ENCODE measurements around the gene HOXD3. TPM values are rescaled to one million over a fixed set of nuclear protein-coding genes. Genes with fewer than 3 reads are reported as not detected.

Gene HOXD3
- 0.30 TPM for total RNA-seq
- long read RNA-seq = 0 reads

DNA sequence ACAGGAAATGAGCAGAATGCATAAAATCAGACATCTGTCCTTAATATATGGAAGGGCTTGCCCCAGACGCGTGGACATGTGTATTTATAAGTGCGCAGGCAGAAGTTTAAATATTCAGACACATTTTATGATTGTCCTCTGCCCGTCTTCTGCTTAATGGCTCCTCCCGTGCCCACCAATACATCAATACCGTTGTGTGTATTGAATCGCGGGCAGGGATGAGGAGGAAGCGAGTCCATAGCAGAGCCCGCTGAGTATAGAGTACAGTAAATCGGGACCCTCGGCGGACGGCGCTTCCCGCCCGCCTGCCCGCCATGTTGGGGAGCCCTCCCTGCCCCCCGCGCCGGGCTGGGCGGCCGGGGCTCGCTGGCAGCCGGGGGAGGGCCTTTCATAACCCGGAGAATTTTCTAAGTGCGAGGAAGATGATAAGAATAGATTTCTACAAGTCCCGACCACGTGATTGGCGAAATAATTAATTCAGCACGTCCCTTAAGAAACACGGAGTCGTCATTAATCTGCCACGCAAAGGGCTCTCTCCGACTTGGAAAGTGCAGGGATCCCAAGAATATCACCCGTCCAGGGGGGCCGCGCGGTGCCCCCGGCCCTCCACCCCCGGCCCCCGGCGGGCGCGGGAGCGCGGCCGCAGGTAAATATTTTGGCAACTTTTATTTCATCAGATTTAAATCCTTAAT is at the start of gene HOXD3:
Gene HOXD3, plus strand, starts transcription at position 501 of the 692 bp plus-strand sequence. CDS start 11,808 bp downstream, outside the sequence.
- DNase-seq (ENCODE audit: missing footprints) (no peak), ATAC-seq (no peak)
- intact Hi-C loops (cut with DNase I) = no loop called here

- ATAC-seq (no peak), DNase-seq (ENCODE audit: missing footprints) (no peak)
Observed at GRCh38 chr2:176107731-176108181, 49.4 kb upstream of the HOXD3 start.

GRCh38 chr2:176109192-176109901 is 47.8 kb upstream of the HOXD3 start:
- no peak for ATAC-seq
- intact Hi-C loops (cut with DNase I) = no loop called here
- no peak for DNase-seq (ENCODE audit: missing footprints)

More at GRCh38 chr2:176107731-176108181, 49.4 kb upstream of the HOXD3 start:
- intact Hi-C loops (cut with DNase I) = no loop called here

- no peak for ATAC-seq
Observed at GRCh38 chr2:176109946-176110345, 47.2 kb upstream of the HOXD3 start.

DNA sequence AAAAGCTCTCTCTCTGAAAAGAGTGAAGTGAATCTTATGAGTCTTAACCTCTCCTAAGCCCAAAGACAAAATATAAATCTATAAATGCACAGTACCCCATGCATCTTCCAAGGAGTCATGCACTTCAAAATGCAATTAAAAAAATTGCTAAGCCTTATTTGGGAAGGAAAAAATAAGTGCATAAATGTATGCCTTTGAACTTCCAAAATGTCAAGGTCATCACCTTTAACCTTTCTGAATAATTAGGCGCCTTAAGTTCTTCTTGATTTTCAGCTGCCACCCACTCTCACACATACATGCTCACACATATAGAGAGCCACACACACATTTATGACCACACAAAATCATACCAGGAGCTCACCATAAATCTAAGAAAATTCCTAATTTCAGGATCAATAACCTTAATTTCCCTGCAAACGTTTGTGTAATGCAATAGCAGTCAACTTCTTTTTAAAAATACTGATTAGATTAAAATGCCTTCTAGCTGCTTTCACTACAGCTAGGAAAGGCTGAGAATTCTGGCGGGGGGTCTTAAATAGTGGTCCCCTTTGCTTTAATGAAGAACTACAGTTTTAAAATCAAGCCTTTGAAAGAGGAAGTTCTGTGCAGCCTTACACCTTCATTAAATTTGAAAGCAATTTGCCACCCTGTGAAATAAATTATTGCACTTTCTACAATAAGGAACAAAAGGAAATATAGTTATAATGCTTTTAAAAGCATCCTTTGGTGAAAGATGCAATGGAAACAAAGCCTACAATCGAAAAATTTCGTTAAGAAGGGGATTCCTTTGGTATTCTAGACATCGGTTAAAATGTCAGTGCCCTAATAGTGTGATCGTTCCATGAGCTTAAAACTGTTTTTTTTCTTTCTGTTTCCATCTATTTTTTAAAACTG is 46.4 kb upstream of the HOXD3 start:
- ATAC-seq = no peak
- no peak for DNase-seq (ENCODE audit: missing footprints)
- intact Hi-C loops (cut with DNase I) = no loop called here

More at GRCh38 chr2:176109946-176110345, 47.2 kb upstream of the HOXD3 start:
- intact Hi-C loops (cut with DNase I) = no loop called here
- no peak for DNase-seq (ENCODE audit: missing footprints)

DNA sequence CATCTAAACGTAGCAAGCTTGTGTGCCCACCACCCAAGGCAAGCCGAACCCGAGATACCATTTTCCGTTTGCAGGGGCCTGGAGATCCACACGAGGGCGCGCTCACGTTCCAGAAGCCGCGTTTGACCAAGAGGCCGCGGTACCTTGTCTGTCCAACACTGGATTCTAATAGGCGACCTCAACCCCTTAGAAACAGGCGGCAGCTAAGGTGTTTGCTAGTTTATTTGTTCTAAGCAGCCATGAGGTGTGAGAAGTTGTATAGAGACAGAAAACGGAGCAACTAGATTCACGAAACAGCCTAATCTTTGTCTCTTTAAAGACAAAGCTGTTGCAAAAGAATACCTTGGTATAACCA is 45.8 kb upstream of the HOXD3 start:
- ATAC-seq = no peak
- no peak for DNase-seq (ENCODE audit: missing footprints)
- intact Hi-C loops (cut with DNase I) = no loop called here

- no peak for ATAC-seq
- intact Hi-C loops (cut with DNase I) = no loop called here
- no peak for DNase-seq (ENCODE audit: missing footprints)
Observed at GRCh38 chr2:176111846-176112374, 45.2 kb upstream of the HOXD3 start.

GRCh38 chr2:176112375-176113302 is 44.5 kb upstream of the HOXD3 start:
- intact Hi-C loops (cut with DNase I) = no loop called here
- ATAC-seq (no peak), DNase-seq (ENCODE audit: missing footprints) (no peak)

- no peak for DNase-seq (ENCODE audit: missing footprints)
- intact Hi-C loops (cut with DNase I) = no loop called here
- ATAC-seq = no peak
Observed at GRCh38 chr2:176114120-176114929, 42.8 kb upstream of the HOXD3 start.

DNA sequence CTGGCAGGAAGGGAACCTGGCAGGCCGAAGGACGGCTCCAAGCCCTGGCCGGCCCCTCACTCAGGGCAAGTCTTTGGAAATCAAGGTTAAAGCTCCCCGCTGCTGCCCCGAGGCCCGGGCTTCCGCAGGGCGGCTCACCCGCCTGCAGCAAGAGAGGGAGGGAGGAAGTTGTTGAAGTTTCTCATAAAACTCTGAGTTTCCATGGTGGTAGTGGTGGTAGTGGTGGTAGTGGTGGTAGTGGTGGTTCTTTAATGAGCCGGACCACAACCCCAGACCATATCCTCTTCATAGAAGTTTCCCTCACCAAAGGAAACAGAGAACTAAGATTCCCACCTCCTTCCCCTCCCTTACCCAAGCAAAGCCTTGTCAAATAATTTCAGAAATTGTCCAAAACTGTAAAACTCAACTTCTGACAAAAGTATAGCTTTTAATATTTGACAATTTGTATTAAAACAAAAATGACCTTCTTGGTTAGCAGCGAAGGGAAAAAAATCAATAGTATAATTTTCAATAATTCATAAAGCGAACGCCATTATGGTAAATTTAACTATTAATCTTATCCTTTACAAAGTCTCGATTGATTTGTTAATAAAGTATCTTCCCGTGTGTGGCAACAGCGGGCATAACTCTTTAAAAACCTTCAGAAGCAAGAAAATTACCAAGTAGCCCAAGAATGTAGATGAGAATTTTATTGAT is 42.0 kb upstream of the HOXD3 start:
- DNase-seq (ENCODE audit: missing footprints) (no peak), ATAC-seq (no peak)
- intact Hi-C loops (cut with DNase I) = no loop called here

DNA sequence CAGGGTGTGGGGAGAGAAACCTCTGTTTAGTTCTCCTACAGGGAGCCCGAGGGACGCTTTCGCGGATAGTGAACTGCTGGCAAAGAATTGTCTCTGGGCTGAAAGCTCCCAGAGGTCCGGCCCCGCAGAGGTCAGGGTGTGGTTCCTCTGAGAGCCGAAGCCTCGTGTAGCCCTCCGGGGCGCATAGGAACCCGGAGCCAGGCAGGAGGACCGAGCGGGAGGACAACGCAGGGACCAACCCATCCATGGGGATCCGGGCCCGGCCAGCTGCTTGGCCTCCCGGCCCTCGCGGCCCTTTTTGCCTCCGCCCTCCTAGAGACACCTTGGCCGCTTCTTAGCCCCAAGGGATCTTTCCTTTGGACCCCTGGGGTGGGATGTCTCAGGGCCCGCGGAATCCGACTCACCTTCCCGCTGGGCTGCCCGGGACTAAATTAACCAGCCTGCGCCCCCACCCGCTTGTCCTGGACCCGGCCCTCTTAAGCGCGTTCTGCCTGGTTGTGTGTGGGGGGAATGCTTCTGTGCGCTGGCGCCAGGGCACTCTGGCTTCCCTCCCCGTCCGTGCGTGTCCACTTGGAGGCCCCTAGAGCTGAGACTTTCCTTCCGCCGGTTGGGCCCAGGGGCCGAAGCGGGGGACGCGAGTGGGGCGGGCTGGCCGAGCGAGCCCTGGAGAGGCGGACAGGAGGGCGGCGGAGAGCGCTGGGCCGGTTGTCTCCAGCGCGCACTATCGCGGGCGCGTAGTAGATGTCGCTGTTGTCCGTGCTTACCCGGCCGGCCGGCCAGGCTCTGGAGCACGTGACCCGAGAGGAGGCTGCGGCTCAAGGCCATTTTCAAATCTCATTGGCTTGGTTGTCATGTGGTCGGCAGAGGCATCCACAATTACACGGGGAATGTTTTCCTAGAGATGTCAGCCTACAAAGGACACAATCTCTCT is 41.0 kb upstream of the HOXD3 start, which contains the start of gene HOXD10:
Gene HOXD10, plus strand, starts transcription at position 896 of the 931 bp plus-strand sequence. CDS start 56 bp downstream, outside the sequence.
- intact Hi-C loops (cut with DNase I) = no loop called here
- no peak for ATAC-seq
- no peak for DNase-seq (ENCODE audit: missing footprints)

DNA sequence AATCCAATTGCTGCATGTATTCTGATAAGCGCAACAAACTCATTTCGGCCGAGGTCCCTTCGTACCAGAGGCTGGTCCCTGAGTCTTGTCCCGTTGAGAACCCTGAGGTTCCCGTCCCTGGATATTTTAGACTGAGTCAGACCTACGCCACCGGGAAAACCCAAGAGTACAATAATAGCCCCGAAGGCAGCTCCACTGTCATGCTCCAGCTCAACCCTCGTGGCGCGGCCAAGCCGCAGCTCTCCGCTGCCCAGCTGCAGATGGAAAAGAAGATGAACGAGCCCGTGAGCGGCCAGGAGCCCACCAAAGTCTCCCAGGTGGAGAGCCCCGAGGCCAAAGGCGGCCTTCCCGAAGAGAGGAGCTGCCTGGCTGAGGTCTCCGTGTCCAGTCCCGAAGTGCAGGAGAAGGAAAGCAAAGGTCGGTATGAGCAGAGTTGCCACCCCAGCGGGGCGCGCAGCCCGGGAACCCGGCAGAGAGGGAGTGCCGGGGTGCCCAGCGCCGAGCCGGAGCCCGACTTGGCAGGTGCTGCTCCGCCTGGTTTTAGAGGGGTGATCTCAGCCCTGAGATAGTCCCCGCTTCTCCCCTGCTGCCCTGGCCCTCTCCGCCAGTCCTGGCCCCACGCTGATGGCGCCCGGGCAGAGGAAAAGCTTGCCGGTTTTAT is 39.8 kb upstream of the HOXD3 start:
- DNase-seq (ENCODE audit: missing footprints) (no peak), ATAC-seq (no peak)
- intact Hi-C loops (cut with DNase I) = no loop called here

GRCh38 chr2:176117823-176118371 is 39.2 kb upstream of the HOXD3 start:
- ATAC-seq (no peak), DNase-seq (ENCODE audit: missing footprints) (no peak)
- intact Hi-C loops (cut with DNase I) = no loop called here

DNA sequence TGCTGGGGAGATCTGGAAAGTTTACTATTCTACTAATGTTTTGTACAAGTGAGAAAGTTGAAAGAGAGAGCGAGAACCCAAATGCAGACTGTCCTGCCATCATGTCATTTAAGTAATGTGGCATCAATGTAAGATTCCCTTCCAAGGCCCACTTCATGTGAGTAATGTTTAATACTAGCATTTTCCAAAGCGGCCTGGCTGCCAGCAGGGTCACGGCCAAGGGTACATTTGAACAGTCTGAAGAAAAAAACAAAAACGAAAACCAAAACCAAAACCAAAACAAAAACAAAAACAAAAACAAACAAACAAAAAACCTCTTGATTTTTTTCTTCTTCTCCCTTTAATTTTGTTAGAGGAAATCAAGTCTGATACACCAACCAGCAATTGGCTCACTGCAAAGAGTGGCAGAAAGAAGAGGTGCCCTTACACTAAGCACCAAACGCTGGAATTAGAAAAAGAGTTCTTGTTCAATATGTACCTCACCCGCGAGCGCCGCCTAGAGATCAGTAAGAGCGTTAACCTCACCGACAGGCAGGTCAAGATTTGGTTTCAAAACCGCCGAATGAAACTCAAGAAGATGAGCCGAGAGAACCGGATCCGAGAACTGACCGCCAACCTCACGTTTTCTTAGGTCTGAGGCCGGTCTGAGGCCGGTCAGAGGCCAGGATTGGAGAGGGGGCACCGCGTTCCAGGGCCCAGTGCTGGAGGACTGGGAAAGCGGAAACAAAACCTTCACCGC is 38.3 kb upstream of the HOXD3 start:
- intact Hi-C loops (cut with DNase I) = no loop called here
- ATAC-seq (no peak), DNase-seq (ENCODE audit: missing footprints) (no peak)
